Breast epithelium (tissue), 4 donors: ENCODE measurements around the gene FAM237A. TPM values are rescaled to one million over a fixed set of nuclear protein-coding genes. Genes with fewer than 3 reads are reported as not detected.

Experiments used
- DNase-seq, 2 donors: peaks; one replicate each; pipeline ENCODE4 v3.0.0-alpha.2; 2019; ENCODE audit warnings: low spot score in 2 of 2
- H3K27ac ChIP-seq, 2 donors: fragments of 200-600 bp; sonication (generic) in 1 of 2; one replicate each; pipeline ENCODE4 v1.5.1; 2016 to 2019; ENCODE audit warnings: mild to moderate bottlenecking in 1 of 2
- H3K27me3 ChIP-seq, 2 donors: fragments of 200-600 bp; sonication (generic) in 1 of 2; one replicate each; pipeline versions ENCODE4 v1.5.1 to v1.6.0; 2017 to 2019; ENCODE audit warnings: control low read depth in 1 of 2, mild to moderate bottlenecking in 1 of 2
- H3K36me3 ChIP-seq: fragments of 200-600 bp; one replicate; pipeline ENCODE4 v1.5.1; 2019
- H3K4me1 ChIP-seq, 2 donors: fragments of 200-600 bp; sonication (generic); one replicate each; pipeline ENCODE4 v1.5.1; 2016 to 2019; ENCODE audit warnings: control low read depth in 1 of 2
- H3K4me3 ChIP-seq, 3 donors: fragments of 200-600 bp; sonication (generic); 1 replicate in 2 of 3; 2 replicates in 1 of 3; pipeline ENCODE4 v1.5.1; 2016 to 2019; ENCODE audit warnings: mild to moderate bottlenecking in 3 of 3, moderate library complexity in 2 of 3
- H3K9me3 ChIP-seq, 2 donors: fragments of 200-600 bp; sonication (generic) in 1 of 2; one replicate each; pipeline ENCODE4 v1.5.1; 2016 to 2019; ENCODE audit warnings: control low read depth in 1 of 2
- POLR2A ChIP-seq: fragments of 450-650 bp; IDR thresholded peaks from one replicate; pipeline ENCODE4 v1.6.1; 2016; ENCODE audit warnings: antibody characterized with exemption, mild to moderate bottlenecking, moderate library complexity
- POLR2AphosphoS5 ChIP-seq, 3 donors: sonication (generic); formaldehyde crosslinking; IDR thresholded peaks; one replicate each; pipeline ENCODE4 v1.6.1; 2017; ENCODE audit warnings: antibody characterized with exemption in 3 of 3
- intact Hi-C: fragments of 100-400 bp; cut with DNase I; formaldehyde crosslinking; loops from one replicate; pipeline ENCODE4 v1.15.1; 2023; ENCODE audit warnings: low total_unique reads
- total RNA-seq, 3 donors: library from RNA; depleted of rRNA; stranded (reverse); fragments of >200 nt; gene quantifications; one replicate each; pipeline ENCODE4 v1.1.0, GENCODE V29; 2016
- TF ChIP-seq, protein P1 (sequence below), 3 donors: fragments of 450-650 bp; IDR thresholded peaks; one replicate each; pipeline ENCODE4 v1.5.1; 2016 to 2017; ENCODE audit warnings: antibody characterized with exemption in 3 of 3, mild to moderate bottlenecking in 3 of 3, moderate library complexity in 3 of 3

The FAM237A gene
- total RNA-seq, 3 donors from 2014 or later = not detected

DNA sequence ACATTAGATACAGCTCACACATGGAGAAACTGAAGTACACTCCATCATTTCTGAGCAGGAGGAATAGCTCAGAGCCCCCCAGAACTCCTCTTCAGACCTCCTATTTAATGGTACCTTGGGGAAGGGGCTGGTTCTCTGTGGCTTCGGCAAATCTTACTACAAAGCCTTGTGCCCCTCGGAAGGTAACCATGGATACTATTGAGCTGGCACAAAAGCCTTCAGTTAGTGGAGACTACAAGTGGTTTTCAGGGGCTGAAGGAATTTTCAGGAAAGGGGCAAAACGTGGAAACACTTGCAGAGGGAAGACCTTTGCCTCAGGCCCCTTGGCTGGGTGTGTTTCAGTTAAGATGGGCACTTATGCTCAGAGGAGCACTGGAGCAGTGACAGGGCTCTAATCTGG is 1.1 kb upstream of the FAM237A start:
- DNase-seq = no peak
- H3K4me1 ChIP-seq = no peaks in the 10 kb centered on the region
- H3K9me3 ChIP-seq = no peaks in the 10 kb centered on the region
- H3K4me3 ChIP-seq = no peak overlapping the region
- peaks cover 0 to 26% of the 10 kb centered on the region in 2 donors for H3K27me3 ChIP-seq
- no peak overlapping the region for H3K27ac ChIP-seq
- TF ChIP-seq POLR2AphosphoS5 (IDR thresholded peaks at IDR 0.05) (no peak), POLR2A (no peak)
- TF ChIP-seq, protein P1, sequence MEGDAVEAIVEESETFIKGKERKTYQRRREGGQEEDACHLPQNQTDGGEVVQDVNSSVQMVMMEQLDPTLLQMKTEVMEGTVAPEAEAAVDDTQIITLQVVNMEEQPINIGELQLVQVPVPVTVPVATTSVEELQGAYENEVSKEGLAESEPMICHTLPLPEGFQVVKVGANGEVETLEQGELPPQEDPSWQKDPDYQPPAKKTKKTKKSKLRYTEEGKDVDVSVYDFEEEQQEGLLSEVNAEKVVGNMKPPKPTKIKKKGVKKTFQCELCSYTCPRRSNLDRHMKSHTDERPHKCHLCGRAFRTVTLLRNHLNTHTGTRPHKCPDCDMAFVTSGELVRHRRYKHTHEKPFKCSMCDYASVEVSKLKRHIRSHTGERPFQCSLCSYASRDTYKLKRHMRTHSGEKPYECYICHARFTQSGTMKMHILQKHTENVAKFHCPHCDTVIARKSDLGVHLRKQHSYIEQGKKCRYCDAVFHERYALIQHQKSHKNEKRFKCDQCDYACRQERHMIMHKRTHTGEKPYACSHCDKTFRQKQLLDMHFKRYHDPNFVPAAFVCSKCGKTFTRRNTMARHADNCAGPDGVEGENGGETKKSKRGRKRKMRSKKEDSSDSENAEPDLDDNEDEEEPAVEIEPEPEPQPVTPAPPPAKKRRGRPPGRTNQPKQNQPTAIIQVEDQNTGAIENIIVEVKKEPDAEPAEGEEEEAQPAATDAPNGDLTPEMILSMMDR (IDR thresholded peaks at IDR 0.05) = no peak
- no peaks in the 10 kb centered on the region for H3K36me3 ChIP-seq
- intact Hi-C loops = no loop called here

DNA sequence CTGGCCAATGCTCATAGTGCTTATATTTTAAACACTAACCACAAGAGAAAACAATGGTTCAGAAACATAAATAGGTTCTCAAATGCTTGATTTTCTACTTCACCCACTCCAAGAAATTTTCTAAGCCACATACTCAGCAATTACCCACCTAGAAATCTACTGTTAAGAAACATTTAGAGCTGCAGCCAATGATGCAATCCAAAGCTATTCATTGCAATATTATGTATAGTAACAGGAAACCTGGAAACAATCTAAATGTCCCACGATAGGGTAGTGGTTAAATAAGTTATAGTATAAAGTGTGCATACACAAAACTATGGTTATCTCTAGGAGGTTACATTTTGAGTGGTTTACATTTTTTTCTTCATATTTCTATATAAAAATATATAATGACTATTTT is 5.7 kb downstream of the FAM237A start:
- peaks cover 0 to 3% of the 10 kb centered on the region in 2 donors for H3K27me3 ChIP-seq
- no peak overlapping the region for H3K4me3 ChIP-seq
- H3K4me1 ChIP-seq = no peaks in the 10 kb centered on the region
- no peak overlapping the region for H3K27ac ChIP-seq
- no peak for DNase-seq
- intact Hi-C loops = no loop called here
- no peaks in the 10 kb centered on the region for H3K9me3 ChIP-seq
- TF ChIP-seq, protein P1 (IDR thresholded peaks at IDR 0.05) = no peak
- TF ChIP-seq POLR2A (no peak), POLR2AphosphoS5 (IDR thresholded peaks at IDR 0.05) (no peak)
- H3K36me3 ChIP-seq = no peaks in the 10 kb centered on the region

DNA sequence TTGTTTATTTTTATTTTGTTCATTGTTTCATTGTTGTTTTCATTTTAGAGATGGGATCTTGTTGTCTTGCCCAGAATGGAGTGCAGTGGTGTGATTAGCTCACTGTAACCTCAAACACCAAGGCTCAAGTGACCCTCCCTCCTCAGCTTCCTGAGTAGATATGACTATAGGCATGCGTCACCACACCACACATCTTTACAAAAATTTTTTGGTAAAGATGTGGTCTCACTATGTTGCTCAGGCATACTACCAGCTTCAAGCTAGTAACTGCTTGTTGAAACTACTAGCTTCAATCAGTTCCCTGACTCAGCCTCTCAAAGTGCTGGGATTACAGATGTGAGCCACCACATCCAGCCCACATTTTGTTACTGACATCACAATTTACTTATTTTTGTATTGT is 14.8 kb downstream of the FAM237A start:
- no peak for DNase-seq
- no peak for TF ChIP-seq POLR2AphosphoS5 (IDR thresholded peaks at IDR 0.05)
- TF ChIP-seq POLR2A = no peak
- TF ChIP-seq, protein P1 (IDR thresholded peaks at IDR 0.05) = no peak
- no peaks in the 10 kb centered on the region for H3K4me1 ChIP-seq
- H3K36me3 ChIP-seq = no peaks in the 10 kb centered on the region
- H3K27ac ChIP-seq = no peak overlapping the region
- H3K9me3 ChIP-seq = peaks cover 0 to 10% of the 10 kb centered on the region in 2 donors
- H3K4me3 ChIP-seq = no peak overlapping the region
- intact Hi-C loops = no loop called here
- H3K27me3 ChIP-seq = no peaks in the 10 kb centered on the region

DNA sequence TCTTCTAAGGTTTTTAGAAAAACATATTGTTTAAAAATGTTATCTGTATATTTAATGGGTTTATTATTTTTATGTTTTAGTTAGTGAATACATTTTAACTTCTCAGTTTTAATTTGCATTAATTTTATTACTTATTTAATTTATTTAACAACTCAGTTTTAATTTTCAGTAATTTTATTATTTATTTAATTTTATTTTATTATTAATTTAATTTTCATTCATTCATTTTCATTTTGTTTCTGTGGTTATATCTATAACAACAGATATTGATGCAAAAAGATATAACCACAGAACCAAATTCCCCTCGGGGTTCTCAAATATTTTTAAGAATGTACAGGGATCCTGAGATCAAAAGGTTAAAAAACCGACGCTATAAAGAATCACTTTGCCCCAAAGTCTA is 23.0 kb downstream of the FAM237A start:
- DNase-seq = no peak
- no peaks in the 10 kb centered on the region for H3K4me1 ChIP-seq
- intact Hi-C loops = no loop called here
- TF ChIP-seq, protein P1 (IDR thresholded peaks at IDR 0.05) = no peak
- TF ChIP-seq POLR2AphosphoS5 (IDR thresholded peaks at IDR 0.05) (no peak), POLR2A (no peak)
- no peak overlapping the region for H3K27ac ChIP-seq
- no peaks in the 10 kb centered on the region for H3K9me3 ChIP-seq
- no peaks in the 10 kb centered on the region for H3K36me3 ChIP-seq
- peaks cover 0 to 3% of the 10 kb centered on the region in 2 donors for H3K27me3 ChIP-seq
- no peak overlapping the region for H3K4me3 ChIP-seq

DNA sequence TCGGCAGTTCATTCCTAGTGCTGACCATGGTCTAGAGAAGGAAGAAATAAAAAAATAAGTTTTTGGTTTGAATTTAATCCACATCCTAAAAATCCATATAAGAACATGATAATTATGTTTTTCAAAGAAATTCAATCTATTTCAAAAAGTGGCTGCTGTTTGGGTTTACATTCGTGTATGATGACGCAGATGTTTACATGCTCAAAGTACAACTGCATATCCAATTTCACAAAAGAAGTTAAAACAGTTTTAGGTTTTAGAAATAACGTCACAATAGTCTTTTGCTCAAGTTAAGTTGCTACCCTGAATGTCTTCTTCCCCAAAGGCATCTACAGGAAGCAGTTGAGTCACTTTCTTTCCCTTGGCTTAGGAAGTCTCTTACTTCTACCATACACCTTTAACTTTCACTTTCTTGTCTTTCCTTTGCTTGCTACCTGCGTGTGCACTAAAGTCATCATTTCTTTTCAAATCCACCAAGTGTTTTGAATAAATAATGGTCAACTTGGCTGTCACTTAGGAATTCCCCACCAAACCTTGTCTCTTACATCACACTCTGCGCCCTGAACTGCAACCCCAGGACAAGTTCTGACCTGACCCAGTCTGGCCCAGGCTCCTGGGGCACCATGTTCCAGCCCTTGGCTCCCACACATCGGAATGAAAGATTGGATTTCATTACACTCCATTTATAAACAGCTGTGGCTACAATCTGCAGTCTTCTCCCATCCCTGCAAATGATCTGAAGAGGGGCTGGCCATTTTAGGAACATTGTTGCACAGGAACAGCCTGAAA is 28.4 kb downstream of the FAM237A start:
- intact Hi-C loops = no loop called here
- DNase-seq = no peak
- Histone ChIP-seq H3K27ac (no peak overlapping the region), H3K9me3 (no peaks in the 10 kb centered on the region), H3K27me3 (peaks cover 0 to 3% of the 10 kb centered on the region in 2 donors), H3K36me3 (no peaks in the 10 kb centered on the region), H3K4me1 (no peaks in the 10 kb centered on the region), H3K4me3 (no peak overlapping the region)
- TF ChIP-seq POLR2A = no peak
- TF ChIP-seq POLR2AphosphoS5 (IDR thresholded peaks at IDR 0.05) = no peak
- TF ChIP-seq, protein P1 (IDR thresholded peaks at IDR 0.05) = no peak
